Adrenal gland (tissue), 12 donors: ENCODE measurements around the gene LYRM4. TPM values are rescaled to one million over a fixed set of nuclear protein-coding genes. Genes with fewer than 3 reads are reported as not detected.

Experiments used
- DNase-seq, 7 donors: peaks; one replicate each; pipeline ENCODE4 v3.0.0-alpha.2; 2019 to 2020
- H3K27ac ChIP-seq, 5 donors: fragments of 200-600 bp; sonication (generic) in 4 of 5; 1 replicate in 3 of 5; 2 replicates in 2 of 5; pipeline versions ENCODE4 v1.5.1 to v1.8.0; 2016 to 2020; ENCODE audit warnings: mild to moderate bottlenecking in 1 of 5
- H3K27me3 ChIP-seq: fragments of 200-600 bp; 2 replicates; pipeline ENCODE4 v1.8.0; 2021
- H3K36me3 ChIP-seq, 2 donors: fragments of 200-600 bp; replicated peaks in 1 of 2; 1 replicate in 1 of 2; 2 replicates in 1 of 2; pipeline versions ENCODE4 v1.5.1 to v1.8.0; 2018 to 2022
- H3K4me1 ChIP-seq, 2 donors: fragments of 200-600 bp; replicated peaks in 1 of 2; 1 replicate in 1 of 2; 2 replicates in 1 of 2; pipeline versions ENCODE4 v1.5.1 to v1.8.0; 2018 to 2021
- H3K4me3 ChIP-seq, 4 donors: fragments of 200-600 bp; sonication (generic) in 3 of 4; one replicate each; pipeline ENCODE4 v1.5.1; 2016 to 2018
- H3K9me3 ChIP-seq, 3 donors: fragments of 200-600 bp; sonication (generic) in 1 of 3; replicated peaks in 1 of 3; 1 replicate in 2 of 3; 2 replicates in 1 of 3; pipeline versions ENCODE4 v1.5.1 to v1.8.0; 2016 to 2021
- CTCF ChIP-seq, 6 experiments: fragments of 450-650 bp in 4 of 6; fragments of 200-600 bp in 2 of 6; sonication (generic) in 1 of 6; IDR thresholded peaks; 1 replicate in 5 of 6; 2 replicates in 1 of 6; pipeline versions ENCODE4 v1.5.1 to v1.8.0; 2016 to 2021; ENCODE audit warnings: antibody characterized with exemption in 6 of 6, mild to moderate bottlenecking in 2 of 6, moderate library complexity in 1 of 6
- POLR2A ChIP-seq, 2 donors: fragments of 450-650 bp; IDR thresholded peaks; one replicate each; pipeline ENCODE4 v1.6.1; 2017; ENCODE audit warnings: antibody characterized with exemption in 2 of 2, mild to moderate bottlenecking in 2 of 2, moderate library complexity in 1 of 2
- whole genome bisulfite sequencing, 4 donors: extraction: QIAGEN DNeasy Blood & Tissue Kit in 2 of 4; methylation state at CpG; one replicate each; pipeline versions ENCODE4 v1.1.5 to v1.1.7; 2013 to 2017; 5-methylcytosine and 5-hydroxymethylcytosine counted together
- intact Hi-C, 2 donors: fragments of 100-400 bp; cut with DNase I; formaldehyde crosslinking; loops; one replicate each; pipeline versions ENCODE4 v1.14.1 to v1.15.0; 2022 to 2023
- polyA plus RNA-seq, 3 donors: library from polyadenylated mRNA; stranded (reverse); fragments of 200-250 nt in 2 of 3; fragments of 350-450 nt in 1 of 3; fragmentation: Illumina TruSeq in 1 of 3; extraction: RNeasy Lipid Tissue Mini Kit (QIAGEN cat#74804) in 1 of 3; gene quantifications; one replicate each; pipeline ENCODE4 v1.2.3, GENCODE V29; 2013 to 2014
- total RNA-seq, 9 donors: library from RNA; depleted of rRNA in 4 of 9; stranded (reverse); fragments of >200 nt in 4 of 9; fragments of 120-200 nt in 1 of 9; fragmentation: NEBNext Ultra II Directional in 1 of 9; extraction: Animal tissue kit (Norgen Biotek cat#: 25700) in 1 of 9; gene quantifications; one replicate each; pipeline versions ENCODE4 v1.1.0 to v1.2.4, GENCODE V29; 2013 to 2023
- donor health status: healthy with polysubstance abuse.
- donor health status: Bipolar disorder and iron deficiency.
- donor health status: DM: yes; HTN: yes; CAD: no.
- donor health status: DM: no; HTN: no; CAD: no.
- donor health status: DM: no; HTN: no; CAD: no.
- donor health status: DM: yes; HTN: yes; CAD: no.

Gene LYRM4
- total and polyA plus RNA-seq, 12 donors = 16.1 to 65.1 (median 29.9) TPM

- H3K4me1 ChIP-seq = no peaks in the 10 kb centered on the region
- DNase-seq = peak in 1 of 7 donors; percentile 35
- 66 to 85% (median 71%) methylated on average over 2 of the region's 2 CpGs for WGBS, 4 donors
Observed at GRCh38 chr6:5096482-5096881, 164.3 kb downstream of the LYRM4 start.

GRCh38 chr6:5095236-5095635 is 165.5 kb downstream of the LYRM4 start:
- intact Hi-C loops = no loop called here
- 59 to 99% (median 77%) methylated on average over 3 of the region's 3 CpGs for WGBS, 4 donors
- Histone ChIP-seq H3K27me3 (no peaks in the 10 kb centered on the region), H3K4me3 (no peak overlapping the region), H3K36me3 (no peaks in the 10 kb centered on the region), H3K9me3 (no peaks in the 10 kb centered on the region), H3K4me1 (no peaks in the 10 kb centered on the region), H3K27ac (no peak overlapping the region)
- TF ChIP-seq POLR2A (IDR thresholded peaks at IDR 0.05) = no peak
- no peak for TF ChIP-seq CTCF (IDR thresholded peaks at IDR 0.05)
- DNase-seq = no peak

More at GRCh38 chr6:5096482-5096881, 164.3 kb downstream of the LYRM4 start:
- H3K27ac ChIP-seq = no peak overlapping the region
- TF ChIP-seq CTCF (IDR thresholded peaks at IDR 0.05) = no peak
- TF ChIP-seq POLR2A (IDR thresholded peaks at IDR 0.05) = no peak
- intact Hi-C loops = no loop called here
- H3K9me3 ChIP-seq = no peaks in the 10 kb centered on the region
- no peak overlapping the region for H3K4me3 ChIP-seq
- no peaks in the 10 kb centered on the region for H3K27me3 ChIP-seq
- H3K36me3 ChIP-seq = no peaks in the 10 kb centered on the region

GRCh38 chr6:5094327-5094726 is 166.4 kb downstream of the LYRM4 start:
- intact Hi-C loops = no loop called here
- Histone ChIP-seq H3K9me3 (no peaks in the 10 kb centered on the region), H3K36me3 (no peaks in the 10 kb centered on the region), H3K4me3 (no peak overlapping the region), H3K27ac (peak overlapping the region in 2 of 5 donors; percentile 12 to 50), H3K27me3 (no peaks in the 10 kb centered on the region), H3K4me1 (no peaks in the 10 kb centered on the region)
- TF ChIP-seq CTCF (IDR thresholded peaks at IDR 0.05) (no peak), POLR2A (IDR thresholded peaks at IDR 0.05) (no peak)
- 61 to 77% (median 68%) methylated on average over 3 of the region's 3 CpGs for WGBS, 4 donors
- DNase-seq = peak in 5 of 7 donors; percentile 30 to 55 (median 43)

GRCh38 chr6:5093231-5094015 is 167.3 kb downstream of the LYRM4 start:
- intact Hi-C loops = no loop called here
- Histone ChIP-seq H3K36me3 (no peaks in the 10 kb centered on the region), H3K27ac (no peak overlapping the region), H3K4me3 (no peak overlapping the region), H3K9me3 (no peaks in the 10 kb centered on the region), H3K4me1 (no peaks in the 10 kb centered on the region), H3K27me3 (no peaks in the 10 kb centered on the region)
- TF ChIP-seq CTCF (IDR thresholded peaks at IDR 0.05) = no peak
- TF ChIP-seq POLR2A (IDR thresholded peaks at IDR 0.05) = no peak
- WGBS, 4 donors = 80 to 88% (median 84%) methylated on average over 6 to 7 of the region's 7 CpGs
- DNase-seq = peak in 5 of 7 donors; percentile 33 to 55 (median 39)
